Measurements from ENCODE around the gene RANBP1.
"Not testable (repeated sequence)": the region's sequence is repeated elsewhere in the genome, so short reads cannot be mapped to it uniquely, and the experiment has no call there.

RANBP1 gene

GRCh38 chr22:20115691-20116375, at the start of gene RANBP1:
TSS of gene RANBP1 (plus strand) at chr22:20116104. CDS start at chr22:20116185, 81 bp downstream.
- H3K27ac ChIP-seq = peak within 1 kb of the TSS; percentile 98
- H3K9me3 ChIP-seq (ENCODE audit: severe bottlenecking) = no peaks in the 10 kb centered on the region
- H3K36me3 ChIP-seq = peaks cover 89% of the 10 kb centered on the region
- H3K27me3 ChIP-seq (ENCODE audit: insufficient read depth, low read depth, severe bottlenecking) = no peaks in the 10 kb centered on the region
- TF ChIP-seq, protein P1, sequence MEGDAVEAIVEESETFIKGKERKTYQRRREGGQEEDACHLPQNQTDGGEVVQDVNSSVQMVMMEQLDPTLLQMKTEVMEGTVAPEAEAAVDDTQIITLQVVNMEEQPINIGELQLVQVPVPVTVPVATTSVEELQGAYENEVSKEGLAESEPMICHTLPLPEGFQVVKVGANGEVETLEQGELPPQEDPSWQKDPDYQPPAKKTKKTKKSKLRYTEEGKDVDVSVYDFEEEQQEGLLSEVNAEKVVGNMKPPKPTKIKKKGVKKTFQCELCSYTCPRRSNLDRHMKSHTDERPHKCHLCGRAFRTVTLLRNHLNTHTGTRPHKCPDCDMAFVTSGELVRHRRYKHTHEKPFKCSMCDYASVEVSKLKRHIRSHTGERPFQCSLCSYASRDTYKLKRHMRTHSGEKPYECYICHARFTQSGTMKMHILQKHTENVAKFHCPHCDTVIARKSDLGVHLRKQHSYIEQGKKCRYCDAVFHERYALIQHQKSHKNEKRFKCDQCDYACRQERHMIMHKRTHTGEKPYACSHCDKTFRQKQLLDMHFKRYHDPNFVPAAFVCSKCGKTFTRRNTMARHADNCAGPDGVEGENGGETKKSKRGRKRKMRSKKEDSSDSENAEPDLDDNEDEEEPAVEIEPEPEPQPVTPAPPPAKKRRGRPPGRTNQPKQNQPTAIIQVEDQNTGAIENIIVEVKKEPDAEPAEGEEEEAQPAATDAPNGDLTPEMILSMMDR (IDR thresholded peaks at IDR 0.05; ENCODE audit: low read depth, low read length) = no peak
- peak within 1 kb of the TSS; percentile 94 for H3K4me3 ChIP-seq (ENCODE audit: low read depth, low read length)
- DNase-seq = no peak

DNA sequence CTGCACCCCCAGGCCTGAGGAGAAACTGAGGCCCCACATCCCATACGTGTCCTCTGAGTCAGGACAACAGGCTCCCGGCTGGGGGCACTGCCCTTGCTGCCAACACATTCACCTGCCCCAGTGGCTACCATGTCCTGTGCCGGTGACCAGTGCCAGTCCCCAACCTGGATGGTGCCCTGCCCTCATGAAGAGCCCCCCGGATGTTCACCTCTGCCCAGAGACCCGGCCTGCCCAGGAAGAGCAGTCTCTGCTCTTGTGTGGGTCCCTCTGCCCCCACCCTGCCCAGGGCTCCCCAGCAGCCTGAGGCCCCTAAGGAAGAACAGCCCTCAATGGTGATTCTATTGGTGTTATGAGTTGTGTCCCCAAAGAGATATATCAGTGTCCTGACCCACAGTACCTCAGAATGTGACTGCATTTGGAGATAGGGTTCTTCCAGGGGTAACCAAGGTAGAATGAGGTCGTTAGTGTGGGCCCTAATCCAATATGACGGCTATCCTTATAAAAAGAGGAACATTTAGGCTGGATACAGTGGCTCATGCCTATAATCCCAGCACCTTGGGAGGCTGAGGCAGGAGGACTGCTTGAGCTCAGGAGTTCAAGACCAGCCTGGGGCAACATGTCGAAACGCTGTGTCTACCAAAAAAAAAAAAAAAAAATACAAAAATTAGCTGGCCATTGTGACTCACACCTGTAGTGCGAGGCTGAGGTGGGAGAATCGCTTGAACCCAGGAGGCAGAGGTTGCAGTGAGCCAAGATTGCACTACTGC, 49.1 kb upstream of the RANBP1 start:
- Histone ChIP-seq H3K27me3 (ENCODE audit: insufficient read depth, low read depth, severe bottlenecking) (no peaks in the 10 kb centered on the region), H3K36me3 (no peaks in the 10 kb centered on the region), H3K9me3 (ENCODE audit: severe bottlenecking) (no peaks in the 10 kb centered on the region), H3K4me3 (ENCODE audit: low read depth, low read length) (no peak overlapping the region), H3K27ac (no peak overlapping the region)
- DNase-seq = no peak
- TF ChIP-seq, protein P1 (IDR thresholded peaks at IDR 0.05; ENCODE audit: low read depth, low read length) = no peak

- H3K36me3 ChIP-seq; H3K9me3 ChIP-seq (ENCODE audit: severe bottlenecking); H3K4me3 ChIP-seq (ENCODE audit: low read depth, low read length); H3K27me3 ChIP-seq (ENCODE audit: insufficient read depth, low read depth, severe bottlenecking); DNase-seq; H3K27ac ChIP-seq: not testable (repeated sequence)
These were observed 48.6 kb upstream of the RANBP1 start for GRCh38 chr22:20067384-20067682.

DNA sequence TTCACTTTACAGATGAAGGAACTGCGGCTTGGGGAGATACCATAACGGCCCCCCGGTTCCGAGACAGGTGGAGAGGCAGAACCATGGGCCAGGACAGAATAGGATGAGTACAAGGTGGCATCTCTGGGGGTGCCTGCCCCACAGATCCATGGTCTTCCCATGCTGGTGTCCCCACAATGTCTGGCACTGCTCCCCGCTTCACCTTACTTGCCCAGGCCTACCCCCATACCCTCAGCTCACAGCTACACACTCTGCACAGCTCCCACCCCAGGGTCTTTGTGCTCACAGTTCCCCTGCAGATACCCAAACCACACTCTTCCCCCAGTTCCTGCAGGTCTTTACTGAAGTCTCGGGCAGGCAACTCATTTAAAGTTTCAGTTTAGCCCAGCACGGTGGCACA, 47.3 kb upstream of the RANBP1 start:
- no peak overlapping the region for H3K27ac ChIP-seq
- no peaks in the 10 kb centered on the region for H3K9me3 ChIP-seq (ENCODE audit: severe bottlenecking)
- DNase-seq = no peak
- TF ChIP-seq, protein P1 (IDR thresholded peaks at IDR 0.05; ENCODE audit: low read depth, low read length) = no peak
- no peaks in the 10 kb centered on the region for H3K36me3 ChIP-seq
- no peaks in the 10 kb centered on the region for H3K27me3 ChIP-seq (ENCODE audit: insufficient read depth, low read depth, severe bottlenecking)
- no peak overlapping the region for H3K4me3 ChIP-seq (ENCODE audit: low read depth, low read length)

GRCh38 chr22:20069331-20070042, 46.4 kb upstream of the RANBP1 start:
- DNase-seq = no peak
- TF ChIP-seq, protein P1 (IDR thresholded peaks at IDR 0.05; ENCODE audit: low read depth, low read length) = no peak
- H3K36me3 ChIP-seq = no peaks in the 10 kb centered on the region
- no peaks in the 10 kb centered on the region for H3K9me3 ChIP-seq (ENCODE audit: severe bottlenecking)
- no peak overlapping the region for H3K27ac ChIP-seq
- no peak overlapping the region for H3K4me3 ChIP-seq (ENCODE audit: low read depth, low read length)
- no peaks in the 10 kb centered on the region for H3K27me3 ChIP-seq (ENCODE audit: insufficient read depth, low read depth, severe bottlenecking)

DNA sequence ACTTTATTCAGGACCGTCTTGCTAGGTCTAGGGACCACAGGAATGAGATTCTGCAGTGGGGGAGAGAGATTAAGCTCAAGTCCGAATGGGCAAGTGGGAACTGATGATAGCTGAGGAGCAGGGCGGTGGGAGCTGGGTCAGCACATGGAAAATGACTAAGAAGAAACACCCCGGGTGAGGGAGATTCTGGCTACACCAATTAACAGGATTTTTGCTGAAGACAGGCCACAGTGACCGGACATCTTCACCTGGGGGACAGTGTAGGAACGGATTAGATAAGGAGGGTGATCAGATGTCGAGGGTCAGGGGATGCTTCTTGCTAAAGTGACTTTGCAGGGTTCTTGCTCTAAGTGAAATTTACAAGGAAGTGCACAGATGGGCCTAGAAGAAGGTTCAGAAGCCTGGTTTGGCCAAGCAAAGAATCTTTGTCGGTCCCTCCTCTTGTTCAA, 44.4 kb upstream of the RANBP1 start:
- TF ChIP-seq, protein P1 (IDR thresholded peaks at IDR 0.05; ENCODE audit: low read depth, low read length) = no peak
- no peaks in the 10 kb centered on the region for H3K36me3 ChIP-seq
- no peaks in the 10 kb centered on the region for H3K9me3 ChIP-seq (ENCODE audit: severe bottlenecking)
- no peak for DNase-seq
- H3K4me3 ChIP-seq (ENCODE audit: low read depth, low read length) = no peak overlapping the region
- H3K27me3 ChIP-seq (ENCODE audit: insufficient read depth, low read depth, severe bottlenecking) = no peaks in the 10 kb centered on the region
- no peak overlapping the region for H3K27ac ChIP-seq

Measured in WERI-Rb-1 (cell line).